Activated CD8-positive, alpha-beta memory T cell treated with anti-CD3 and anti-CD28 coated beads for 4 hours (primary cell): ENCODE measurements around the gene BTBD9.

ENCODE experiments used
- DNase-seq, 2 donors: peaks; one replicate each; pipeline ENCODE4 v3.0.0-alpha.2; 2020; ENCODE audit warnings: low read depth in 2 of 2

Gene BTBD9

GRCh38 chr6:38639498-38640215, at the start of gene BTBD9:
TSS of gene BTBD9 (minus strand) at chr6:38639929.
- DNase-seq: peak; percentile 51

GRCh38 chr6:38688579-38689087, 48.9 kb upstream of the BTBD9 start:
- no peak for DNase-seq

GRCh38 chr6:38687549-38687948, 47.8 kb upstream of the BTBD9 start:
- no peak for DNase-seq

- DNase-seq: no peak
Measured at GRCh38 chr6:38687043-38687353, 47.3 kb upstream of the BTBD9 start.

- DNase-seq: no peak
Measured at GRCh38 chr6:38686270-38687042, 46.7 kb upstream of the BTBD9 start.

GRCh38 chr6:38684904-38685303, 45.2 kb upstream of the BTBD9 start:
- DNase-seq: no peak

- no peak for DNase-seq
Measured at GRCh38 chr6:38684237-38684636, 44.5 kb upstream of the BTBD9 start.

- no peak for DNase-seq
Measured at GRCh38 chr6:38681850-38682249, 42.1 kb upstream of the BTBD9 start.

GRCh38 chr6:38679668-38680067, 39.9 kb upstream of the BTBD9 start:
- no peak for DNase-seq

GRCh38 chr6:38678178-38678760, 38.5 kb upstream of the BTBD9 start:
- no peak for DNase-seq

GRCh38 chr6:38676974-38677544, 37.3 kb upstream of the BTBD9 start:
- DNase-seq: no peak

- no peak for DNase-seq
Measured at GRCh38 chr6:38676236-38676973, 36.7 kb upstream of the BTBD9 start.

- DNase-seq: no peak
Measured at GRCh38 chr6:38673397-38674165, 33.9 kb upstream of the BTBD9 start.

GRCh38 chr6:38671885-38672467, 32.2 kb upstream of the BTBD9 start:
- no peak for DNase-seq

- no peak for DNase-seq
Measured at GRCh38 chr6:38658418-38659167, 18.9 kb upstream of the BTBD9 start.

- no peak for DNase-seq
Measured at GRCh38 chr6:38656896-38657295, 17.2 kb upstream of the BTBD9 start.

GRCh38 chr6:38654263-38654662, 14.5 kb upstream of the BTBD9 start:
- DNase-seq: no peak

GRCh38 chr6:38651121-38651784, 11.5 kb upstream of the BTBD9 start:
- no peak for DNase-seq

GRCh38 chr6:38650207-38650752, 10.6 kb upstream of the BTBD9 start:
- DNase-seq: no peak
